ENCODE measurements around the gene ELF1.

DNA sequence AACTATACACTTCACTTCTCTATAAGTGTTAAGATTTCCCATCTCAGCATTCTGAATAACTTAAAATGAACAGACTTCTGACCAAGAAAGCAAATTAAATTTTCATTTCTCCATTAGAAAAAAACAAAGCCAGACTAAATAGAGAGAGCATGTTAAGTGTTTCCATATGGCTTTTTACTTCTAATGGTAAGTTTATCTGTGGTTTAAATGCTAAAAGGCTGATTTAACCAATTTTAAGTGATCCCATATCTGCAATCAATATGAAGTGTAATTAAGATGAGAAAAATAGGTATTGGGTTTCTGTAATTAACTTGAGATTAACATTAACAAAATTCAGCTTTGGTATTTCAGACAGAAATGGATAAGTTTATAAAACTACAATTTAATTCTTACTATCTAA lies 107.8 kb downstream of the ELF1 start:
- TF ChIP-seq, protein P1, sequence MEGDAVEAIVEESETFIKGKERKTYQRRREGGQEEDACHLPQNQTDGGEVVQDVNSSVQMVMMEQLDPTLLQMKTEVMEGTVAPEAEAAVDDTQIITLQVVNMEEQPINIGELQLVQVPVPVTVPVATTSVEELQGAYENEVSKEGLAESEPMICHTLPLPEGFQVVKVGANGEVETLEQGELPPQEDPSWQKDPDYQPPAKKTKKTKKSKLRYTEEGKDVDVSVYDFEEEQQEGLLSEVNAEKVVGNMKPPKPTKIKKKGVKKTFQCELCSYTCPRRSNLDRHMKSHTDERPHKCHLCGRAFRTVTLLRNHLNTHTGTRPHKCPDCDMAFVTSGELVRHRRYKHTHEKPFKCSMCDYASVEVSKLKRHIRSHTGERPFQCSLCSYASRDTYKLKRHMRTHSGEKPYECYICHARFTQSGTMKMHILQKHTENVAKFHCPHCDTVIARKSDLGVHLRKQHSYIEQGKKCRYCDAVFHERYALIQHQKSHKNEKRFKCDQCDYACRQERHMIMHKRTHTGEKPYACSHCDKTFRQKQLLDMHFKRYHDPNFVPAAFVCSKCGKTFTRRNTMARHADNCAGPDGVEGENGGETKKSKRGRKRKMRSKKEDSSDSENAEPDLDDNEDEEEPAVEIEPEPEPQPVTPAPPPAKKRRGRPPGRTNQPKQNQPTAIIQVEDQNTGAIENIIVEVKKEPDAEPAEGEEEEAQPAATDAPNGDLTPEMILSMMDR (IDR thresholded peaks at IDR 0.05) = no peak
- TF ChIP-seq POLR2A (IDR thresholded peaks at IDR 0.05) = no peak
